RWPE2 (cell line): ENCODE data around the gene ZG16.
"Not testable (repeated sequence)": the region's sequence is repeated elsewhere in the genome, so short reads cannot be mapped to it uniquely, and the experiment has no call there.

Experiments used
- ATAC-seq: fragments of 200-7000 bp; cut with Tn5 transposase; 3 replicates; pipeline ENCODE4 v1.9.1; 2021; ENCODE audit warnings: low read depth
- DNase-seq: peaks from one replicate; pipeline ENCODE4 v3.0.0-alpha.2; 2020; ENCODE audit warnings: low spot score
- H3K27ac ChIP-seq: fragments of 450-650 bp; 2 replicates; pipeline ENCODE4 v1.5.1; 2017; ENCODE audit warnings: mild to moderate bottlenecking; ENCODE audit not compliant: poor library complexity, severe bottlenecking
- H3K27me3 ChIP-seq: fragments of 250-450 bp; sonication (Bioruptor Pico); 2 replicates; pipeline ENCODE4 v1.5.1; 2021; ENCODE audit warnings: mild to moderate bottlenecking, moderate library complexity; ENCODE audit not compliant: insufficient read depth, poor library complexity, severe bottlenecking
- H3K36me3 ChIP-seq: fragments of 250-450 bp; sonication (Bioruptor Pico); 2 replicates; pipeline ENCODE4 v1.5.1; 2020; ENCODE audit warnings: low read depth, mild to moderate bottlenecking, moderate library complexity
- H3K4me1 ChIP-seq: fragments of 250-450 bp; sonication (Bioruptor Pico); 2 replicates; pipeline ENCODE4 v1.5.1; 2021; ENCODE audit warnings: mild to moderate bottlenecking, moderate library complexity; ENCODE audit not compliant: insufficient read depth, poor library complexity, severe bottlenecking
- H3K4me3 ChIP-seq: fragments of 250-450 bp; sonication (Bioruptor Pico); 2 replicates; pipeline ENCODE4 v1.5.1; 2021; ENCODE audit warnings: mild to moderate bottlenecking, moderate library complexity; ENCODE audit not compliant: severe bottlenecking
- H3K9me3 ChIP-seq: fragments of 250-450 bp; sonication (Bioruptor Pico); 2 replicates; pipeline ENCODE4 v1.5.1; 2021; ENCODE audit warnings: mild to moderate bottlenecking, moderate library complexity; ENCODE audit not compliant: severe bottlenecking
- TF ChIP-seq, protein P1 (sequence below): fragments of 450-650 bp; IDR thresholded peaks from one replicate; pipeline ENCODE4 v1.5.1; 2017; ENCODE audit warnings: mild to moderate bottlenecking, moderate library complexity; ENCODE audit not compliant: poor library complexity, severe bottlenecking

Gene ZG16

DNA sequence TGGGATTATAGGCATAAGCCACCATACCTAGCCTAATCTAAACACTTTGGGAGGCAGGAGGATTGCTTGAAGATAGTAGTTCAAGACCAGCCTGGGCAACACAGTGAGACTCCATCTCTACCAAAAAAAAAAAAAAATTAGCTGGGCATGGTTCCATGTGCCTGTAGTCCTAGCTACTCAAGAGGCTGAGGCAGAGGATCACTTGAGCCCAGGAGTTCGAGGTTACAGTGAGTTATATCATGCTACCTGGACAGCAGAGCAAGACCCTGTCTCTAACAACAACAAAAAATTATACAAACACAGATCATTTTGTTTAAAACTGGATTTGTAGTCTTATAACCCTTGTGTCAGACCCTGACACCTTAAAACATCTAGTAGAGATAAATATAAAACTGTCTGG lies 24.5 kb upstream of the ZG16 start:
- Histone ChIP-seq H3K36me3 (no peaks in the 10 kb centered on the region), H3K4me3 (no peak overlapping the region), H3K27me3 (no peaks in the 10 kb centered on the region), H3K27ac (no peak overlapping the region), H3K9me3 (no peaks in the 10 kb centered on the region), H3K4me1 (no peaks in the 10 kb centered on the region)
- ATAC-seq: no peak
- TF ChIP-seq, protein P1, sequence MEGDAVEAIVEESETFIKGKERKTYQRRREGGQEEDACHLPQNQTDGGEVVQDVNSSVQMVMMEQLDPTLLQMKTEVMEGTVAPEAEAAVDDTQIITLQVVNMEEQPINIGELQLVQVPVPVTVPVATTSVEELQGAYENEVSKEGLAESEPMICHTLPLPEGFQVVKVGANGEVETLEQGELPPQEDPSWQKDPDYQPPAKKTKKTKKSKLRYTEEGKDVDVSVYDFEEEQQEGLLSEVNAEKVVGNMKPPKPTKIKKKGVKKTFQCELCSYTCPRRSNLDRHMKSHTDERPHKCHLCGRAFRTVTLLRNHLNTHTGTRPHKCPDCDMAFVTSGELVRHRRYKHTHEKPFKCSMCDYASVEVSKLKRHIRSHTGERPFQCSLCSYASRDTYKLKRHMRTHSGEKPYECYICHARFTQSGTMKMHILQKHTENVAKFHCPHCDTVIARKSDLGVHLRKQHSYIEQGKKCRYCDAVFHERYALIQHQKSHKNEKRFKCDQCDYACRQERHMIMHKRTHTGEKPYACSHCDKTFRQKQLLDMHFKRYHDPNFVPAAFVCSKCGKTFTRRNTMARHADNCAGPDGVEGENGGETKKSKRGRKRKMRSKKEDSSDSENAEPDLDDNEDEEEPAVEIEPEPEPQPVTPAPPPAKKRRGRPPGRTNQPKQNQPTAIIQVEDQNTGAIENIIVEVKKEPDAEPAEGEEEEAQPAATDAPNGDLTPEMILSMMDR: no peak
- DNase-seq: no peak

DNA sequence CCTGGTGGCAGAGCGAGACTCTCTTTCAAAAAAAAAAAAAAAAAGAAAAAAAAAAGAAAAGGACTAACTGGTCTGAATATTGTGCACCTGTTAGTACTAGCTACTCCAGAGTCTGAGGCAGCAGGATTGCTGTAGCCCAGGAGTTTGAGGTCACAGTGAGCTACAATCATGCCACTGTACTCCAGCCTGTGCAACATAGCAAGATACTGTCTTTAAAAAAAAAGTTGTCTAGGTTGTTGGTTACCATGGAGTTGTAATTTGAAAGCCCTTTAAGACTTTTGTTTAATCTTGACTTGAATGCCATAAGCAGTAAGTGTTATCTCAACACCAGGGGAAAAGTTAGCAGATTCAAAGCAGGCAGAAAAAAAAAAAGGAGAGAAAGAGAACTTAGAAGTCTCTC lies 21.4 kb upstream of the ZG16 start:
- no peak for DNase-seq
- Histone ChIP-seq H3K4me3 (no peak overlapping the region), H3K9me3 (no peaks in the 10 kb centered on the region), H3K27ac (no peak overlapping the region), H3K27me3 (no peaks in the 10 kb centered on the region), H3K4me1 (no peaks in the 10 kb centered on the region), H3K36me3 (no peaks in the 10 kb centered on the region)
- no peak for ATAC-seq
- TF ChIP-seq, protein P1: no peak

DNA sequence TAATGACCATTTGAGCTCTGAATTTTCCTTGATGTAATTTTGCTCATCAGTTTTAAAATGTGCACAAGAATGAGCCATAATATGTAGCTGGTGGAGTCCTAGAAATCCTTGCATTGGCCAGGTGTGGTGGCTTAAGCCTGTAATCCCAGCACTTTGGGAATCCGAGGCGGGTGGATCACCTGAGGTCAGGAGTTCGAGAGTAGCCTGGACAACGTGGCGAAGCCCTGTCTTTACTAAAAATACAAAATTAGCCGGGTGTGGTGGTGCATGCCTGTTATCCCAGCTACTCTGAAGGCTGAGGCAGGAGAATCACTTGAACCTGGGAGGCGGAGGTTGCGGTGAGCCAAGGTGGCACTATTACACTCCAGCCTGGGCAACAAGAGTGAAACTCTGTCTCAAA lies 21.0 kb upstream of the ZG16 start:
- H3K9me3 ChIP-seq, H3K4me1 ChIP-seq: not testable (repeated sequence)

DNA sequence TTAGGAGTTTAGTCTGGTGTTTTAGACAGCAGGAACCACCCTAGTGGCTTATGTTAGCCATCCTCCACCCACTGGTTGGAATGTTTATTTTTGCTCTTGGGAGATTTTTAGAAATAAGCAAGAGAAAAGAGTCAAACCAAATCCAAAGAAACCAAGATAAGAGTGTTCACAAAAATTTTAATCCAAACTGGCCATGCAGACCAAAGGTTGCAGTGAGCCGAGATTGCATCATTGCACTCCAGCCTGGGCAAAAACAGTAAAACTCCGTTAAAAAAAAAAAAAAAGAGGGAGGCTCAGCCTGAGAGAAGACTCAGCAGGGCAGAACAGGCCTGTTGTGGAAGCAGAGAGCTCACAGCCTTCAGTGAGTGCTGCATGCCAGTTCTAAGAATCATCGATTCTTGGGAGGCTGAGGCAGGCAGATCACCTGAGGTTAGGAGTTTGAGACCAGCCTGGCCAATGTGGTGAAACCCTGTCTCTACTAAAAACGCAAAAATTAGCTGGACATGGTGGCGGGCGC lies 20.0 kb upstream of the ZG16 start:
- no peaks in the 10 kb centered on the region for H3K4me1 ChIP-seq
- no peaks in the 10 kb centered on the region for H3K27me3 ChIP-seq
- TF ChIP-seq, protein P1: no peak

More for the DNA sequence above, 21.0 kb upstream of the ZG16 start:
- ATAC-seq, H3K4me3 ChIP-seq, H3K27ac ChIP-seq, DNase-seq, H3K27me3 ChIP-seq, H3K36me3 ChIP-seq: not testable (repeated sequence)

DNA sequence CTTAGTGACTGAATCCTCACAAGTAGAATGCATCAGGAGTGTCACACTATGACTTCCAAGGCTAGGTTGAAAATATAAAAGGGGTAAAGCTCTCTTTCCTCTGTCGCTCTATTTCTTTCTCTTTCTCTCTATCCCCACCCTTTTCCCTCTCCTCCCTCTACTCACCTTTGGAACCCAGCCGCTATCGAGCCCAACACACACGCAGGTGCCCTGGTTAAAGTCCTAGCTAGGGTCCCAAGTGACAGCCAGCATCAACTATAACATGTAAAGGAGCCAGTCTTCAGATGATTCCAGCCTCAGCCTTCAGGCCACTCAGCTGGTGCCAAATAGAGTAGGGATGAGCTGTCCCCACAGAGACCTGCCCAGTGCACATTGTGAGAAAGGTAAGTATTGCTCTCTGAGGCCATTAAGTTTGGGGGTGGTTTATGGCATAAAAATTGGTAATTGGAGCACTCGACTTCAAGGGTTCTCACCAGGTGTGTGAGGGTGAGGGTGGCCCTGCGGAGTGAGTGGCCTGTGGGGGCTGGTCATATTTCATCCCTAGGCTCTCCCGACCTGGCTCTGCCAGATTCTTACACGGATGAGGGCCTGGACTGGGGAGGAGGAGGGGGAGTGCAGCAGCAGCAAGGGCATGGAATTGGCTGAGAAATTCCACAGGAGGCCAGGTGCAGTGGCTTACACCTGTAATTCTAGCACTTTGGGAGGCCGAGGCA lies 17.3 kb upstream of the ZG16 start:
- no peaks in the 10 kb centered on the region for H3K36me3 ChIP-seq
- DNase-seq: no peak
- no peaks in the 10 kb centered on the region for H3K27me3 ChIP-seq
- TF ChIP-seq, protein P1: no peak
- H3K4me3 ChIP-seq: no peak overlapping the region
- H3K9me3 ChIP-seq: no peaks in the 10 kb centered on the region
- no peak overlapping the region for H3K27ac ChIP-seq
- ATAC-seq: no peak; the same call in 2 of the 3 replicates
- H3K4me1 ChIP-seq: peaks cover 2% of the 10 kb centered on the region

More for the DNA sequence above, 20.0 kb upstream of the ZG16 start:
- no peak for DNase-seq
- no peak for ATAC-seq
- no peak overlapping the region for H3K27ac ChIP-seq
- no peak overlapping the region for H3K4me3 ChIP-seq
- no peaks in the 10 kb centered on the region for H3K9me3 ChIP-seq
- H3K36me3 ChIP-seq: no peaks in the 10 kb centered on the region

DNA sequence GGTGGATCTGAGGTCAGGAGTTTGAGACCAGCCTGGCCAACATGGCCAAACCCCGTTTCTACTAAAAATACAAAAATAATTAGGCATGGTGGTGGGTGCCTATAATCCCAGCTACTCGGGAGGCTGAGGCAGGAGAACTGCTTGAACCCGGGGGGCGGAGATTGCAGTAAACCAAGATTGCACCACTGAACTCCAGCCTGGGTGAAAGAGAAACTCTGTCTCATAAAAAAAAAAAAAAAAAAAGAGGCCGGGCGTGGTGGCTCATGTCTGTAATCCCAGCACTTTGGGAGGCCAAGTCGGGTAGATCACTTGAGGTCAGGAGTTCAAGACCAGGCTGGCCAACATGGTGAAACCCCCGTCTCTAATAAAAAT lies 16.8 kb upstream of the ZG16 start:
- not testable (repeated sequence) for H3K36me3 ChIP-seq, ATAC-seq, DNase-seq, H3K9me3 ChIP-seq, H3K4me1 ChIP-seq, H3K27me3 ChIP-seq, H3K4me3 ChIP-seq, H3K27ac ChIP-seq
